ENCODE results near the gene GRAMD2B.
A peak's percentile ranks its signal among the peaks of the same experiment; 100 is the strongest.
"Not testable (repeated sequence)": the region's sequence is repeated elsewhere in the genome, so short reads cannot be mapped to it uniquely, and the experiment has no call there.

The GRAMD2B gene, protein sequence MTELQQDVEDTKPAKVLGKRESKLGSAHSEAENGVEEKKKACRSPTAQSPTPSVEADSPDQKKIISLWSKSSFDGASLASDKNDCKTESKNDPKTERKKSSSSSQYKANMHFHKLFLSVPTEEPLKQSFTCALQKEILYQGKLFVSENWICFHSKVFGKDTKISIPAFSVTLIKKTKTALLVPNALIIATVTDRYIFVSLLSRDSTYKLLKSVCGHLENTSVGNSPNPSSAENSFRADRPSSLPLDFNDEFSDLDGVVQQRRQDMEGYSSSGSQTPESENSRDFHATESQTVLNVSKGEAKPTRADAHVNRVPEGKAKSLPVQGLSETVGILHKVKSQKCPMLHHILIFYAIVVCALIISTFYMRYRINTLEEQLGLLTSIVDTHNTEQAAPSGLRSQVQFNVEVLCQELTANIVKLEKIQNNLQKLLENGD

GRCh38 chr5:126422994-126423788 lies at the start of gene GRAMD2B:
TSS of gene GRAMD2B (plus strand) at chr5:126423409. CDS start at chr5:126423607, 198 bp downstream.
- DNase-seq = peak; percentile 67

DNA sequence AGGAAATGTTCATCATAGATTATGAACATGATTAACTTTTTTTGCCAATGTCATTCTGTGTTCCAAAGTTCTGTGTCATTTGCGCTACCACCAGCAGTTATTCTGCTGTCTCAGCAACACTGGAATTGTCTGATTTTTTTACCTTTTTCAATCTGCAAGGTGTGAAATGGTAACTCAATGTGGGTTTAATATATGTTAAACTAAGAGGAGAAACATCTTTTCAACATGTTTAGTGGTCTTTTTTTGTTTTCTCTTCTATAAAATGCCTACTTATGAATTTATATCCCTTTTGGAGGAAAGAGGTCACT lies 49.1 kb upstream of the GRAMD2B start:
- no peak for DNase-seq

DNA sequence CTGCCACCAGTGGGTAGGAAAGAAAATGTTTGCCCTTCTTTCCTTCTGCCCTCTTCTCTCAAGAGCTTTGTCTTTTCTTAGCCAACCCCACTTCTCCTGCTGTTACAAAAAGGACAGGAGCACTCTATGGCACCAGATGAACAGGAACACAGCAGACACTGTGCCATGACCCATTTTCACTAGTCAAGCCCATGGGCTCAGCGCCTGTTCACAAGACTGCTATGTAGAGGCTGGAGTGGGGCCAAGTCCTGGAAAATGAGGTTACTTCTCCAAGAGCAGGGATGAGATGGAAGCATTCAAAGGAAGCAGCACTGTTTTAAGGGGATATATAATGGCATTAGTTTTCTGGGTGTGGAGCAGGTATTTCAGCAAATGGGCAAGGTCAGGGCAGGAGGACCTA lies 46.8 kb upstream of the GRAMD2B start:
- no peak for DNase-seq

GRCh38 chr5:126377424-126377823 lies 45.8 kb upstream of the GRAMD2B start:
- no peak for DNase-seq

DNA sequence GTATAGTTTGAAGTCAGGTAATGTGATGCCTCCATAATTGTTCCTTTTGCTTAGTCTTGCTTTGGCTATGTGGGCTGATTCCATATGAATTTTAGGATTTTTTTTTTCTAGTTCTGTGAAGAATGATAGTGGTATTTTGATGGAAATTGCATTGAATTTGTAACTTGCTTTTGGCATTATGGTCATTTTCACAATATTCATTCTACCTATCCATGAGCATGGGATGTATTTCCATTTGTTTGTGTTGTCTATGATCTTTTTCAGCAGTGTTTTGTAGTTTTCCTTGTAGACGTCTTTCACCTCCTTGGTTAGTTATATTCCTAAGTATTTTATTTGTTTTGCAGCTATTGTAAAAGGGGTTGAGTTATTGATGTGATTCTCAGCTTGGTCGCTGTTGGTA lies 42.9 kb upstream of the GRAMD2B start:
- DNase-seq = not testable (repeated sequence)

DNA sequence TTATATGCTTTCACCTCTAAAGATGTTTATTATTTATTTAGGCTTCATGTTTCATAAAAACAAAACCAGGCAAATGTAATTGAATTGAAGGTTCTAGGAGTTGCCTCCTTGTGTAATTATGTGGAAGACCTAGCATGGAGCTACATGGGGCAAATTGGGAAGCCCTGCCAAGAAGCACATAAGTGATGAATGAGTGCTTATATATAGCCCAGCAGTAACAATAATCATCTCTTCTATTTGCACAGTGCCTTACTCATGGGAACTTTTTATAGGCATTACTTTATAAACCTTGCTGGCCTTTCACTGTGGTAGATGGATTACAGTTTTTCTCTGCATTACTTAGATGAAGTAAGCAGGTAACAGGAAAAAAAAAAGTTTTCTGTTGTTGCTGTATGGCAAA lies 40.0 kb upstream of the GRAMD2B start:
- DNase-seq = no peak

DNA sequence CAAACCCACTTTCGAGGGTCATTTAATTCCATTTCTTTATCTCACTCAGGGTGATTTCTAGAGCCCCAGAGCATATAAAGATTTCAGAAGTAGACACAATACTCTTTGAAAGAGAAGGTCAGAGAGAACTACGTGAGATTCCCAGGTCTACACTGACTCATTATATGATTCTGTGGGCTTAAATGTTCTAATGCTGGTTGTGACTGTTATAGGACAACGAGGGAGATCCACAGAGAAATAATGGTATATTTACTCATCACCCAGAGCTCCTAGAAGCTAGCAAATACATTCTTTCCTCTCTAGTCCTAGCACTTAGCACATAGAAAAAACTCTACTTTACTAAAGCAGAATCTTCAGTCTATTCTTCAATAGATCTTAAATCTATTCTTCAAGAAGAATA lies 39.4 kb upstream of the GRAMD2B start:
- DNase-seq = no peak

DNA sequence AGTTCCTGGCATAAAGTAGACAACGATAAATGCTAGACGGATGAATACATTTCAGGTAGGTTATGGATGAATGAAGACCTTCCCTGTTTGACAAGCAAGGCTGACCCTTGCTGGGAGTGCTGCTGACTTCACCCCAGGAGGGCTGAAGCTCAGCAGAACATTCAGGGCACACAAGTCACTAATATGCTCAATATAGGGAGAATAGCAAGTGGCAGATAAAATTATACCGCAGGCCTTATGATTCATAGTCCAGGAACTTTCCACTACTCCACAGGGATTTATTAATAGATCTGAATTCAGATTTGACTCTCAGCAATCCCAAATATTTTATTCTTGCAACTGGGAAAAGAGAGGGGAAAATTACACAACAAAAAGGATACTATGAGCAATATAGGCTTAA lies 38.2 kb upstream of the GRAMD2B start:
- DNase-seq = no peak

DNA sequence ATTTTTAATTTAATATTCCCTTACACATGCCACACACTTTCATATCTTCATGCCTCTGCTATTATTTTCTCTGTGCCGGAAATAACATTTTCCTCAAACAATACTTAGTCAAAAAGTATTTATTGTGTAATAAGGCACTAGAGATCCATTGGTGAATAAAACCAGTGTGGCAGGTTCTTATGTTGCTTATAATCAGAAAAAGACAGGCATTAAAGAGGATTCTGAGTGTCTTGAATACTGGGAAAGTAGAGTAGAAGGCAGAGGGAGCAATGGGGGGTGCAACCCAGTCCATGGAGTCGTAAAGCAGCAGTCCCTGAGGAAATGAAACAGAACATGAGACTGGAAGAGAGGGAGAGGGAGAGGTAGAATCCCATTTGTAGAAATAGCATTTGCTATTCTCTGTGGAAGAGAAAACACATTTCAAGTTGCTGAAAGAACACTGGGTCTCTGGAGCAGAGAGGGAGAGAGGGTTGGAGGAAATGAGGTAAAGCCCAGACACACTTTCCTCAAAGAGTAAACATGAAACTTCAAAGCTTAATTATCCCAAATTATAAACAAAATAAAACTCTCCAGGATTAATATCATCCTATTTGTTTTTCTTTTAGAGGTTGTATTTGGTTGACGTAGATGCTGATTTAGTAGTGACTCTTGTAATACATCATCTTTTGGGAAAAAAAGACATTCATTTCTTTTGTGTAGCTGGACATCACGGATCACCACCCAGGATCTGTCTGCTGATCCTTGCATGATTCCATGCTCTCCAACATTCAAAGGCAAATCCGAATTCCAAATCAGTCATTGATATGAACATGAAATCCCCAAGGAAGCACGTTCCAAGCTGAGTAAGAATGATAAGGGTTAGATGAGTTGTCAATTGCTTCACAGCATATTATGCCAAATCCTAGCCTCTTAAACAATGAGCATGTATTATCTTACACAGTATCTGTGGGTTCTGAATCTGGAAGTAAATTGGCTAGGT lies 37.4 kb upstream of the GRAMD2B start:
- no peak for DNase-seq

GRCh38 chr5:126389179-126389578 lies 34.0 kb upstream of the GRAMD2B start:
- no peak for DNase-seq

- DNase-seq = no peak
Observed at GRCh38 chr5:126390051-126390450, 33.2 kb upstream of the GRAMD2B start.

GRCh38 chr5:126391386-126391785 lies 31.8 kb upstream of the GRAMD2B start:
- no peak for DNase-seq

DNA sequence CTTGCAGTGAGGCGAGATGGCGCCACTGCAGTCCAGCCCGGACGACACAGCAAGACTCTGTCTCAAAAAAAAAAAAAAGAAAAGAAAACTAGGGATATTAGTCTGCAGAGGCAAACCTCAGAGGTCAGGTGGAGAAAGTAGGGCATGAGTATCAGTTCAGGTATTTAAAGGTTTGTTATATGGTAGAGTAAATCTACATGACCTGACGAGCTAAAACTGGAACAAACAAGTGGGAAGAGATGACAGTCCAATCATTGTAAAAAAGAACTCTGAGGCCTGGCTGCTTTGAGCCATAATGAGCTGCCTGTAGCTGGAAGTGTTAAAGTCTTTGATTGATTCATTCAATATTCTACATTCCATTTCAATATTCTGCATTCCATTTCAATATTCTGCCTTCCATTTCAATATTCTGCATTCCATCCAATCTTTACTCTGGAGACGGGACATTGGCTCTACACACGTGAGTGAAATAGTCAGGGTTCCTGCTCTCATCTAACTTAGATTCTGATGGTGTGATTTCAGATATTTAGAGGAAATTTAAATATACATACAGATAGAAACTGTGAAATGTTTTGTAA lies 28.9 kb upstream of the GRAMD2B start:
- no peak for DNase-seq

- DNase-seq = no peak
Observed at GRCh38 chr5:126395198-126395597, 28.0 kb upstream of the GRAMD2B start.

DNA sequence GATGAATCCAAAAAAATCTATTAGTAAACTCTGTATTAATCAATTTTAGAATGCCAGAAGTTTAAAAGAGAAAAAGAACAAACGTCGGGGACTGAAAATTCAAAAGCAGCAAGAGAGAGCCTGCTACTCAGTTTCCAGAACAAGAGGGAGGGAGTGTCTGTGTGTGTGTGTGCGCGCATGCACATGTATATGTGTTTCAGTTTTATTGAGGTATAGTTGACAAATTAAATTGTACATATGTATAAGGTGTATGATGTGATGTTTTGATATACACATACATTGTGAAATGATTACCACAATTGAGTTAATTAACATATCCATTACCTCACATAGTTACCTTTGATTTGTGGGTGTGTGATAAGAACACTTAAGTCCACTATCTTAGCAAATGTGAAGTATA lies 27.6 kb upstream of the GRAMD2B start:
- no peak for DNase-seq

DNA sequence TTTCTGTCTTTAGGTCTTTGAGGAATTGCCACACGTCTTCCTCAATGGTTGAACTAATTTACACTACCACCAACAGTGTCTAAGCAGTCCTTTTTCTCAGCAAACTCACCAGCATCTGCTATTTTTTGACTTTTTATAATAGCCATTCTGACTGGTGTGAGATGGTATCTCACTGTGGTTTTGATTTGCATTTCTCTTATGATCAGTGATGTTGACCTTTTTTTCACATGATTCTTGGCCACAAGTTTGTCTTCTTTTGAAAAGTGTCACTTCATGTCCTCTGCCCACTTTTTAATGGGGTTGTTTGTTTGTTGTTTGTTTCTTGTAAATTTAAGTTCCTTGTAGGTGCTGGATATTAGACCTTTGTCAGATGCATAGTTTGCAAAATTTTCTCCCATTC lies 26.5 kb upstream of the GRAMD2B start:
- not testable (repeated sequence) for DNase-seq

DNA sequence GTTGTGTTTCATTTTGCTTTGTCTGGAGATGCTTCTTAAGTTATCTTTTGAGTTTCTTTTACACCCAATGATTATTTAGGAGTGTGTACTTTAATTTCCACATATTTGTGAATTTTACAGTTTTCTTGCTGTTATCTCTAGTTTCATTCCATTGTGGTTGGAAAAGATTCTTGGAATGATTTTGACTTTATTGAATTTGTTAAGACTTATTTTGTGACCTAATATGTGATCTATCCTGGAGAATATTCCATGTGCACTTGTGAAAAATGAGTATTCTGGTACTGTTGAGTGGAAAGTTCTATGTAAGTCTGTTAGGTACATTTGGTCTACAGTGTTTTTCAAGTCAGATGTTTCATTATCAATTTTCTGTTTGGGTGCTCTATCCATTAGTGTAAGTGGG lies 24.4 kb upstream of the GRAMD2B start:
- DNase-seq = no peak

GRCh38 chr5:126400621-126401251 lies 22.5 kb upstream of the GRAMD2B start:
- no peak for DNase-seq

DNA sequence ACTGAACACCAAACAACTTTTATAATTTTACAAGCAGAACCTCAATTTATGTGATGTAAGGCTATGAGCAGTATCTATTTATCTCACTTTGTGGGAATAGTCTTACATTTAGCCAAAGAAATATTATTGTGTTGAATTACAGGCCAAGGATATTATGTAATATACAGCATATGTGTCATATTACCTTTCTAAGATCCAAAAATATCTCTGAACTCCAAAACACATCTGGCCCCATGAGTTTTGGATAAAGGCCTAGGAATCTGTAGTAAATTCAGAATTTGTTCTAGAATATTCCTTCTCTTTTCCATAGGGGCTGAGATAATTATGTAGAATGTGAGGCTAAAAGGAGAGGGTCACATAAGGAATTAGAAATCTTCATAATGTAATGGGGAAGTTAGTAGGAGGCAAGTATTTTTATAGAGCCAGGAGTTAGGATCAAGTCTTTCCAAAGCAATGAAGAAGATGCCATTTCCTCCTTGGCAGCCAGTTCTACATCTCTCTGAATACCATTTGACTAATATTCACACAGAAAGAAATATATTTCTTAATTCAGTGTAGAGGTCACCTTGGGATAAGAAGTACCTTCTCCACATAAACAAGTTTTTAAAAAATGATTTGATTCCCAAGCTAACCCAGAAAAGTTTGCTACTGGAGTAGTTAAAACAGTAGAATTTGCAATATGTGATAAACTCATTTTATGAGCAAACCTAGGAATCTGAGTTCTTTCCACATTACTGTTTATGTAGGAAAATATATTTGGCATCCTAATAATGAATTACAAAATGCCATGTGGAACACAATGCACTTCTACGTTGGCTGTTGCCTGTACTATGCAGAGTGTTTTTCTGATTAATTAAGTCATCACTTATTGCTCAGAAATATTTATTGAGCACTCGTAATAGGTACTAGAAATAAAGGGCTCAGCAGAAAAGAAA lies 20.3 kb upstream of the GRAMD2B start:
- DNase-seq = no peak

GRCh38 chr5:126403876-126404275 lies 19.3 kb upstream of the GRAMD2B start:
- DNase-seq = no peak

GRCh38 chr5:126410623-126411022 lies 12.6 kb upstream of the GRAMD2B start:
- DNase-seq = no peak

Measured in CD4-positive, alpha-beta T cell treated with Interleukin-17A for 4 hours (primary cell).